ENCODE data around the gene FOXK1.

Gene FOXK1

GRCh38 chr7:4775250-4775847, 93.3 kb downstream of the FOXK1 start, which contains the start of gene AP5Z1:
Gene AP5Z1 (plus strand): TSS chr7:4775623. CDS start chr7:4775716, 93 bp downstream.
- peak; percentile 70 for TF ChIP-seq MYC (IDR thresholded peaks at IDR 0.05; ENCODE audit: low read depth, low read length)
- TF ChIP-seq, protein P1, sequence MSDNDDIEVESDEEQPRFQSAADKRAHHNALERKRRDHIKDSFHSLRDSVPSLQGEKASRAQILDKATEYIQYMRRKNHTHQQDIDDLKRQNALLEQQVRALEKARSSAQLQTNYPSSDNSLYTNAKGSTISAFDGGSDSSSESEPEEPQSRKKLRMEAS (IDR thresholded peaks at IDR 0.05; ENCODE audit: low read depth, low read length) = peak; percentile 100
- TF ChIP-seq POLR2A (IDR thresholded peaks at IDR 0.05; ENCODE audit: extremely low read depth, insufficient read length) = peak; percentile 95
- no peak for TF ChIP-seq CTCF (IDR thresholded peaks at IDR 0.05; ENCODE audit: low read depth, low read length)
- peak; percentile 100 for DNase-seq (ENCODE audit: low read depth)
- peak within 1 kb of the TSS; percentile 95 for H3K4me3 ChIP-seq (ENCODE audit: low read depth, low read length)

GRCh38 chr7:4775848-4776623, 93.9 kb downstream of the FOXK1 start:
- H3K4me3 ChIP-seq (ENCODE audit: low read depth, low read length) = peak overlapping the region; percentile 83
- peak; percentile 68 for DNase-seq (ENCODE audit: low read depth)

GRCh38 chr7:4779118-4779517, 97.0 kb downstream of the FOXK1 start:
- TF ChIP-seq MYC (IDR thresholded peaks at IDR 0.05; ENCODE audit: low read depth, low read length) (no peak), CTCF (IDR thresholded peaks at IDR 0.05; ENCODE audit: low read depth, low read length) (no peak), POLR2A (IDR thresholded peaks at IDR 0.05; ENCODE audit: extremely low read depth, insufficient read length) (no peak)
- TF ChIP-seq, protein P1 (IDR thresholded peaks at IDR 0.05; ENCODE audit: low read depth, low read length) = no peak
- H3K4me3 ChIP-seq (ENCODE audit: low read depth, low read length) = no peak overlapping the region
- DNase-seq (ENCODE audit: low read depth) = no peak

More at GRCh38 chr7:4775848-4776623, 93.9 kb downstream of the FOXK1 start:
- TF ChIP-seq POLR2A (IDR thresholded peaks at IDR 0.05; ENCODE audit: extremely low read depth, insufficient read length) (no peak), CTCF (IDR thresholded peaks at IDR 0.05; ENCODE audit: low read depth, low read length) (no peak), MYC (IDR thresholded peaks at IDR 0.05; ENCODE audit: low read depth, low read length) (no peak)
- TF ChIP-seq, protein P1 (IDR thresholded peaks at IDR 0.05; ENCODE audit: low read depth, low read length) = no peak

GRCh38 chr7:4781366-4782069, 99.4 kb downstream of the FOXK1 start:
- H3K4me3 ChIP-seq (ENCODE audit: low read depth, low read length) = no peak overlapping the region
- TF ChIP-seq MYC (IDR thresholded peaks at IDR 0.05; ENCODE audit: low read depth, low read length) = no peak
- TF ChIP-seq, protein P1 (IDR thresholded peaks at IDR 0.05; ENCODE audit: low read depth, low read length) = no peak
- no peak for TF ChIP-seq POLR2A (IDR thresholded peaks at IDR 0.05; ENCODE audit: extremely low read depth, insufficient read length)
- TF ChIP-seq CTCF (IDR thresholded peaks at IDR 0.05; ENCODE audit: low read depth, low read length) = no peak
- no peak for DNase-seq (ENCODE audit: low read depth)

DNA sequence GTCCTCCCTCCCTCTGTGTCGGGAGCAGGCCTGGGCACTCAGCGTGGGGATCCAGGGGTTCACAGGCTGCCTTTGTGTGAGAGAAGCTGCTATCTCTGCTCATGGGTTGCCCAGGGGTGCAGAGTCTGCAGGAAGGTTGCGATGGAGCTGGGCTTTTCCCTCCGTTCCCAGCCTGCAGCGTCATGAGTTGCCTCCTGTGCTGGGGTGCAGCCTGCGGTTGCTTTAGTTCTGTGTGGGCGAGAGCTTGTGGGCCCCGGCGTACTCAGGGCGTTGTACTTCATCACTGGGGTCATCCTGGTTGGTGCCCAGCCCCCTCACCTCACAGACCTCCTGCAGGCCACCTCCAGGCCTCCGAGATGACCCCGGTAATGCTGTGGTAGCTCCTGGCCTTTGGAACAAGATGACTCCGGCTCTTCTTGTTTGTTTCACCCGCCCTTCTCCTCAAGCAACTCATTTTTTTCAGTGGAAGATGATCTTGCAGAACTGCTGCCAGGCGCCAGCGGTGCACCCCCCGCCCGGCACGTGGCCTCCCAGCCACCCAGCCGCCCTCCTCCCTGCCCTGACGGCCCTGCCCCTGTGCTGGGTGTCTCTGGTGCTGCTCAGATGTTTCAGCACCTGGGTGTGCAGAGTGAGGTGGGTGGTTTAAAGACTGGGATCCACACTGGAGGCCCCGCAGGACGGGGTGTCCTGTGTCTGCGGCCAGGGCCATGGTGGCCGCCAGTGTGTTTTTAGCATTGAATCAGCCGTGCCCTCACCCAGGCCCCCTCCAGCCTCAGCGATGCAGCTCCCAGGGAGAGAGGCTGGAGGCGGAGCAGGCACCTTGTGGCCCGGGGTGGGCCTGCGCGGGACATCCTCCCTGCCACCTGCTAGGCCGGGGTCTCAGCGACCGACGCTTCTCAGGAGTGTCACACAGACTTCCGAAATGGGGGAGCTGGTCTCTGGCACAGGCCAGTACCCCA, 100.5 kb downstream of the FOXK1 start:
- no peak for TF ChIP-seq POLR2A (IDR thresholded peaks at IDR 0.05; ENCODE audit: extremely low read depth, insufficient read length)
- no peak for TF ChIP-seq CTCF (IDR thresholded peaks at IDR 0.05; ENCODE audit: low read depth, low read length)
- TF ChIP-seq, protein P1 (IDR thresholded peaks at IDR 0.05; ENCODE audit: low read depth, low read length) = no peak
- no peak for TF ChIP-seq MYC (IDR thresholded peaks at IDR 0.05; ENCODE audit: low read depth, low read length)
- no peak for DNase-seq (ENCODE audit: low read depth)
- no peak overlapping the region for H3K4me3 ChIP-seq (ENCODE audit: low read depth, low read length)
